IMR-90 (cell line): Measurements from ENCODE around the gene TMOD2. TPM values are rescaled to one million over a fixed set of nuclear protein-coding genes. Genes with fewer than 3 reads are reported as not detected.

Experiments
- ATAC-seq: fragments of 200-7000 bp; cut with Tn5 transposase; 2 replicates; pipeline ENCODE4 v1.9.1; 2020; ENCODE audit warnings: low read depth, mild to moderate bottlenecking, moderate library complexity
- BruUV-seq: library from RNA; stranded (reverse); fragments of 400-500 nt; replicated peaks from 2 replicates; lab custom pipeline; 2021; lab: Mats Ljungman, UMichigan
- CTCF ChIA-PET: fragments of 300-600 bp; formaldehyde crosslinking; extraction: SDS; loops from one replicate; lab custom pipeline; 2021; ENCODE audit warnings: antibody characterized with exemption; lab: Yijun Ruan, JAX
- POLR2A ChIA-PET: fragments of 300-600 bp; sonication (Branson Sonifier 250); formaldehyde crosslinking; loops from one replicate; lab custom pipeline; 2022; ENCODE audit warnings: antibody characterized with exemption; ENCODE audit not compliant: unreplicated experiment; lab: Charles Lee
- DNase-seq: peaks from one replicate; pipeline ENCODE4 v3.0.0; 2013
- H2AFZ ChIP-seq: replicated peaks from 2 replicates; pipeline ENCODE3; 2013; ENCODE audit warnings: low read length, mild to moderate bottlenecking; ENCODE audit not compliant: poor library complexity
- H2AK5ac ChIP-seq: 2 replicates; pipeline ENCODE4 v1.6.1; 2013; ENCODE audit warnings: low read depth, low read length, inconsistent platforms
- H2AK9ac ChIP-seq: replicated peaks from 2 replicates; pipeline ENCODE3; 2013; ENCODE audit warnings: mild to moderate bottlenecking, low read depth, low read length, moderate library complexity; ENCODE audit not compliant: poor library complexity
- H2BK120ac ChIP-seq: 2 replicates; pipeline ENCODE4 v1.6.1; 2013; ENCODE audit warnings: low read depth, low read length, inconsistent platforms
- H2BK15ac ChIP-seq: 3 replicates; pipeline ENCODE4 v1.6.1; 2013; ENCODE audit warnings: low read depth, low read length, inconsistent platforms
- H2BK20ac ChIP-seq: 2 replicates; pipeline ENCODE4 v1.6.1; 2013; ENCODE audit warnings: low read depth, mild to moderate bottlenecking, inconsistent platforms, low read length, moderate library complexity
- H2BK5ac ChIP-seq: 2 replicates; pipeline ENCODE4 v1.6.1; 2013; ENCODE audit warnings: mild to moderate bottlenecking, low read depth, low read length, inconsistent platforms; ENCODE audit not compliant: poor library complexity, severe bottlenecking
- H3K14ac ChIP-seq: replicated peaks from 2 replicates; pipeline ENCODE4 v1.6.1; 2013; ENCODE audit warnings: low read depth, low read length, inconsistent platforms
- H3K18ac ChIP-seq: 2 replicates; pipeline ENCODE4 v1.6.1; 2013; ENCODE audit warnings: low read depth, low read length, control low read depth
- H3K23ac ChIP-seq: 2 replicates; pipeline ENCODE4 v1.6.1; 2013; ENCODE audit warnings: low read depth, low read length, inconsistent platforms
- H3K27ac ChIP-seq: 2 replicates; pipeline ENCODE4 v1.5.1; 2013; ENCODE audit warnings: mild to moderate bottlenecking, control low read depth, low read length; ENCODE audit not compliant: insufficient read depth
- H3K27me3 ChIP-seq: 2 replicates; pipeline ENCODE4 v1.6.1; 2013; ENCODE audit warnings: low read length; ENCODE audit not compliant: control insufficient read depth, insufficient read depth
- H3K36me3 ChIP-seq: 2 replicates; pipeline ENCODE4 v1.6.1; 2013; ENCODE audit warnings: low read length, mixed read lengths; ENCODE audit not compliant: control insufficient read depth, insufficient read depth
- H3K4ac ChIP-seq: 2 replicates; pipeline ENCODE4 v1.6.1; 2013; ENCODE audit warnings: low read depth, low read length, inconsistent platforms
- H3K4me1 ChIP-seq: 2 replicates; pipeline ENCODE4 v1.6.1; 2013; ENCODE audit warnings: low read length, mixed read lengths; ENCODE audit not compliant: control insufficient read depth, insufficient read depth
- H3K4me2 ChIP-seq: 2 replicates; pipeline ENCODE4 v1.6.1; 2013; ENCODE audit warnings: low read depth, mild to moderate bottlenecking, control low read depth, low read length, moderate library complexity
- H3K4me3 ChIP-seq: 2 replicates; pipeline ENCODE4 v1.5.1; 2013; ENCODE audit warnings: low read depth, mild to moderate bottlenecking, control low read depth, low read length, moderate library complexity; ENCODE audit not compliant: insufficient read depth
- H3K56ac ChIP-seq: 2 replicates; pipeline ENCODE4 v1.6.1; 2013; ENCODE audit warnings: low read length, inconsistent platforms; ENCODE audit not compliant: insufficient read depth; ENCODE audit errors: extremely low read depth
- H3K79me1 ChIP-seq, 2 experiments: 2 replicates each; pipeline ENCODE4 v1.6.1; 2013; ENCODE audit warnings: low read length in 2 of 2, inconsistent platforms in 1 of 2, low read depth in 1 of 2
- H3K9ac ChIP-seq: 2 replicates; pipeline ENCODE4 v1.6.1; 2013; ENCODE audit warnings: low read depth, low read length, control low read depth
- H3K9me1 ChIP-seq: 2 replicates; pipeline ENCODE4 v1.6.1; 2013; ENCODE audit warnings: low read length, inconsistent platforms; ENCODE audit not compliant: insufficient read depth
- H3K9me3 ChIP-seq: 2 replicates; pipeline ENCODE4 v1.6.1; 2013; ENCODE audit warnings: low read length; ENCODE audit not compliant: control insufficient read depth, insufficient read depth
- H4K20me1 ChIP-seq: 2 replicates; pipeline ENCODE4 v1.6.1; 2013; ENCODE audit warnings: low read length, inconsistent platforms; ENCODE audit not compliant: insufficient read depth
- H4K5ac ChIP-seq: 2 replicates; pipeline ENCODE4 v1.6.1; 2013; ENCODE audit warnings: mild to moderate bottlenecking, low read depth, low read length, control low read depth
- H4K8ac ChIP-seq, 2 experiments: 2 replicates each; pipeline ENCODE4 v1.6.1; 2013; ENCODE audit warnings: low read depth in 2 of 2, low read length in 2 of 2, control low read depth in 1 of 2, inconsistent platforms in 1 of 2
- H4K91ac ChIP-seq: 2 replicates; pipeline ENCODE4 v1.6.1; 2013; ENCODE audit warnings: low read depth, low read length, inconsistent platforms; ENCODE audit not compliant: insufficient read depth
- BHLHE40 ChIP-seq: fragments of 150-350 bp; IDR thresholded peaks from 2 replicates; pipeline ENCODE4 v1.6.1; 2016; ENCODE audit warnings: mild to moderate bottlenecking, low read depth, low read length
- CHD1 ChIP-seq: IDR thresholded peaks from 2 replicates; pipeline ENCODE4 v1.6.1; 2012; ENCODE audit warnings: low read depth, low read length, improper control_type of control experiment
- CTCF ChIP-seq: conservative IDR thresholded peaks from 2 replicates; pipeline ENCODE4 v1.5.1; 2012; ENCODE audit warnings: mild to moderate bottlenecking, low read depth, low read length, improper control_type of control experiment
- FOS ChIP-seq: fragments of 150-350 bp; IDR thresholded peaks from 2 replicates; pipeline ENCODE4 v1.6.1; 2016; ENCODE audit warnings: low read depth, low read length
- MAZ ChIP-seq: IDR thresholded peaks from 2 replicates; pipeline ENCODE4 v1.6.1; 2012; ENCODE audit warnings: low read depth, mild to moderate bottlenecking, low read length, improper control_type of control experiment, moderate library complexity, borderline replicate concordance
- NFE2L2 ChIP-seq: fragments of 150-350 bp; IDR thresholded peaks from 2 replicates; pipeline ENCODE4 v1.6.1; 2016; ENCODE audit warnings: low read depth, mild to moderate bottlenecking, low read length
- POLR2A ChIP-seq: IDR thresholded peaks from 2 replicates; pipeline ENCODE4 v1.6.1; 2012; ENCODE audit warnings: mild to moderate bottlenecking, low read depth, low read length
- RAD21 ChIP-seq: IDR thresholded peaks from 2 replicates; pipeline ENCODE4 v1.6.1; 2012; ENCODE audit warnings: low read length, improper control_type of control experiment
- SMC3 ChIP-seq: fragments of 150-350 bp; IDR thresholded peaks from 2 replicates; pipeline ENCODE4 v1.6.1; 2016; ENCODE audit warnings: low read depth, mild to moderate bottlenecking, antibody characterized with exemption, low read length, moderate library complexity
- WGBS, 2 experiments: methylation state at CpG; one replicate each; pipeline versions ENCODE4 v1.1.5 to v1.1.7; 2013; ENCODE audit warnings: missing lambda C conversion rate in 2 of 2; ENCODE audit not compliant: insufficient read length in 1 of 2; ENCODE audit errors: extremely low coverage in 2 of 2; 5-methylcytosine and 5-hydroxymethylcytosine counted together
- dilution Hi-C: fragments of 300-500 bp; cut with HindIII; formaldehyde crosslinking; loops from one replicate; pipeline ENCODE4 v1.14.3; 2018; ENCODE audit warnings: low sequenced_read_pairs; ENCODE audit not compliant: unreplicated experiment
- in situ Hi-C: fragments of 300-500 bp; cut with MboI; formaldehyde crosslinking; loops from 3 replicates; pipeline ENCODE4 v1.14.3; 2019; ENCODE audit warnings: low sequenced_read_pairs, inconsistent platforms, mixed read lengths
- intact Hi-C: fragments of 100-400 bp; cut with micrococcal nuclease; formaldehyde crosslinking; loops from 2 replicates; pipeline ENCODE4 v1.10.0; 2022
- polyA plus RNA-seq, 3 experiments: library from polyadenylated mRNA; depleted of rRNA; stranded (reverse); fragments of >200 nt; gene quantifications; 2 replicates each; pipeline ENCODE4 v1.2.3, GENCODE V29; 2012; ENCODE audit warnings: low replicate concordance in 1 of 3
- total RNA-seq: library from RNA; depleted of rRNA; stranded (reverse); fragments of >200 nt; gene quantifications from 2 replicates; pipeline ENCODE4 v1.2.3, GENCODE V29; 2012

Gene TMOD2
- total and polyA plus RNA-seq, 2 of the 4 experiments (the other 2 are of a cell fraction) = 2.8 to 5.4 TPM

- Histone ChIP-seq H4K91ac (no peak overlapping the region), H2AFZ (no peak overlapping the region), H2BK5ac (no peak overlapping the region), H3K27ac (no peak overlapping the region), H3K27me3 (no peaks in the 10 kb centered on the region), H3K4me3 (no peak overlapping the region), H3K79me1 (peaks cover 22 to 89% of the 10 kb centered on the region in 2 experiments), H3K9me1 (peaks cover 27% of the 10 kb centered on the region), H4K5ac (no peak overlapping the region), H2AK9ac (no peak overlapping the region), H3K9me3 (no peaks in the 10 kb centered on the region), H3K23ac (no peak overlapping the region), H3K36me3 (no peaks in the 10 kb centered on the region), H3K4me2 (no peak overlapping the region), H2AK5ac (no peak overlapping the region), H3K4ac (no peak overlapping the region), H4K8ac (no peak overlapping the region), H2BK20ac (no peak overlapping the region), H3K4me1 (peaks cover 18% of the 10 kb centered on the region), H3K18ac (no peak overlapping the region), H2BK15ac (no peak overlapping the region), H3K56ac (no peak overlapping the region), H3K9ac (no peak overlapping the region), H4K20me1 (peaks cover 81% of the 10 kb centered on the region; the same call in 1 of the 2 replicates), H2BK120ac (no peak overlapping the region), H3K14ac (no peak overlapping the region)
- intact Hi-C loops (no loop called here), in situ Hi-C loops (no loop called here), dilution Hi-C loops (no loop called here)
- no TSS peak for BruUV-seq
- WGBS, 2 experiments = 54% methylated on average over 2 of the region's 3 CpGs; no CpG with 5 or more reads in 1 of the 2 experiments
- ATAC-seq (no peak), DNase-seq (no peak)
- TF ChIP-seq MAZ (no peak), FOS (no peak), BHLHE40 (no peak), RAD21 (no peak), SMC3 (no peak), CTCF (no peak), POLR2A (no peak), CHD1 (no peak), NFE2L2 (no peak)
- POLR2A ChIA-PET = no interaction called here
- CTCF ChIA-PET = interaction anchor here (0.5 kb wide), 1 partner anchor 28 kb away, joined by 7 read pairs; no protein-coding TSS in a partner anchor
Observed at GRCh38 chr15:51849860-51850259, 98.5 kb downstream of the TMOD2 start.
